Measurements from ENCODE around the gene TMEM254. TPM values are rescaled to one million over a fixed set of nuclear protein-coding genes. Genes with fewer than 3 reads are reported as not detected.
"Not testable (repeated sequence)": the region's sequence is repeated elsewhere in the genome, so short reads cannot be mapped to it uniquely, and the experiment has no call there.

TMEM254 gene
- 10 to 100 TPM in 11 of 12 donors, not detected in 1; 13.9 to 62.9 (median 20.1) TPM for polyA plus RNA-seq (ENCODE audit: insufficient read length in 12 of 12)
- long read RNA-seq, donor 1, transcript TMEM254-205 (4 exons, 2,042 nt), result major isoform, 13 of 20 reads
- long read RNA-seq, donor 1, partial matches to known transcripts, result 6 of 20 reads
- long read RNA-seq, donor 1, other reads (novel, unspliced or antisense), result 0 of 20 reads
- long read RNA-seq, donor 2, transcript TMEM254-205 (4 exons, 2,042 nt), result major isoform, 7 of 20 reads
- long read RNA-seq, donor 2, partial matches to known transcripts, result 11 of 20 reads
- long read RNA-seq, donor 2, other reads (novel, unspliced or antisense), result 0 of 20 reads
- long read RNA-seq, donor 3, partial matches to known transcripts, result 0 of 2 reads
- long read RNA-seq, donor 3, other reads (novel, unspliced or antisense), result 0 of 2 reads
- long read RNA-seq, donor 4, partial matches to known transcripts, result 0 of 1 reads
- long read RNA-seq, donor 4, other reads (novel, unspliced or antisense), result 0 of 1 reads
- long read RNA-seq, donor 5, result 0 reads
- long read RNA-seq, donor 6, partial matches to known transcripts, result 0 of 4 reads
- long read RNA-seq, donor 6, other reads (novel, unspliced or antisense), result 0 of 4 reads
- long read RNA-seq, donor 7, transcript TMEM254-205 (4 exons, 2,042 nt), result major isoform, 6 of 8 reads
- long read RNA-seq, donor 7, partial matches to known transcripts, result 0 of 8 reads
- long read RNA-seq, donor 7, other reads (novel, unspliced or antisense), result 0 of 8 reads
- long read RNA-seq, donor 8, partial matches to known transcripts, result 0 of 5 reads
- long read RNA-seq, donor 8, other reads (novel, unspliced or antisense), result 0 of 5 reads
- long read RNA-seq, donor 9, partial matches to known transcripts, result 16 of 22 reads
- long read RNA-seq, donor 9, other reads (novel, unspliced or antisense), result 0 of 22 reads
- long read RNA-seq, donor 10, partial matches to known transcripts, result 0 of 4 reads
- long read RNA-seq, donor 10, other reads (novel, unspliced or antisense), result 0 of 4 reads
- long read RNA-seq, donor 11, transcript TMEM254-205 (4 exons, 2,042 nt), result major isoform, 10 of 20 reads
- long read RNA-seq, donor 11, partial matches to known transcripts, result 9 of 20 reads
- long read RNA-seq, donor 11, other reads (novel, unspliced or antisense), result 0 of 20 reads

GRCh38 chr10:80078448-80079311, at the start of gene TMEM254:
TMEM254 (plus strand) TSS chr10:80078665; CDS start chr10:80078700, 35 bp downstream.
- peak; percentile 96 for DNase-seq

- DNase-seq, result not testable (repeated sequence)
These were observed 49.3 kb upstream of the TMEM254 start for GRCh38 chr10:80029205-80029604.

GRCh38 chr10:80029865-80030264, 48.6 kb upstream of the TMEM254 start:
- DNase-seq, result not testable (repeated sequence)

- DNase-seq, result no peak
These were observed 46.0 kb upstream of the TMEM254 start for GRCh38 chr10:80032503-80032902.

- DNase-seq, result not testable (repeated sequence)
These were observed 43.7 kb upstream of the TMEM254 start for GRCh38 chr10:80034766-80035165.

- not testable (repeated sequence) for DNase-seq
These were observed 43.0 kb upstream of the TMEM254 start for GRCh38 chr10:80035430-80035829.

- DNase-seq, result not testable (repeated sequence)
These were observed 41.5 kb upstream of the TMEM254 start for GRCh38 chr10:80036921-80037500.

- not testable (repeated sequence) for DNase-seq
These were observed 40.2 kb upstream of the TMEM254 start for GRCh38 chr10:80038226-80038625.

GRCh38 chr10:80041162-80041561, 37.3 kb upstream of the TMEM254 start:
- DNase-seq, result no peak

GRCh38 chr10:80044935-80045334, 33.5 kb upstream of the TMEM254 start:
- not testable (repeated sequence) for DNase-seq

GRCh38 chr10:80046629-80047441, 31.6 kb upstream of the TMEM254 start:
- peak; percentile 55 for DNase-seq

GRCh38 chr10:80050752-80051151, 27.7 kb upstream of the TMEM254 start:
- DNase-seq, result no peak

- no peak for DNase-seq
These were observed 26.5 kb upstream of the TMEM254 start for GRCh38 chr10:80051993-80052392.

GRCh38 chr10:80055760-80056159, 22.7 kb upstream of the TMEM254 start:
- DNase-seq, result no peak

- no peak for DNase-seq
These were observed 21.3 kb upstream of the TMEM254 start for GRCh38 chr10:80057171-80057570.

- peak; percentile 20 for DNase-seq
These were observed 14.2 kb upstream of the TMEM254 start for GRCh38 chr10:80064120-80064886.

- no peak for DNase-seq
These were observed 11.7 kb upstream of the TMEM254 start for GRCh38 chr10:80066809-80067208.

GRCh38 chr10:80067821-80068220, 10.6 kb upstream of the TMEM254 start:
- DNase-seq, result not testable (repeated sequence)

- DNase-seq, result no peak
These were observed 10.2 kb upstream of the TMEM254 start for GRCh38 chr10:80068270-80068669.
